GM12892 (cell line): ENCODE measurements around the gene FBXL2.

Experiments used
- POLR2A ChIP-seq: IDR thresholded peaks from 2 replicates; pipeline ENCODE4 v1.6.1; 2011; ENCODE audit warnings: low read depth, low read length, control low read depth
- POLR2AphosphoS5 ChIP-seq: IDR thresholded peaks from 2 replicates; pipeline ENCODE4 v1.6.1; 2011; ENCODE audit warnings: low read depth, low read length, control low read depth

DNA sequence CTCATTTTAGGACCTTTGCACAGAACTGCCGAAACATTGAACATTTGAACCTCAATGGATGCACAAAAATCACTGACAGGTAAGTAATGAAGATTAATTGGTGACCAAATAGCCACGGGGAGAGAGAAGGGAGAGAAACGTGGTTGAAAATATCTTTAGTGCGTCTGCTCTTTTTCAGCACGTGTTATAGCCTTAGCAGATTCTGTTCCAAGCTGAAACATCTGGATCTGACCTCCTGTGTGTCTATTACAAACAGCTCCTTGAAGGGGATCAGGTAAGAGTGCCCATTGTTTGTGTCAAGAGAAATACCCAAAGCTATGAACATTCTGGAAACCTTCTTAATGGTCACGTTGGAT lies 95.8 kb downstream of the FBXL2 start:
- TF ChIP-seq POLR2A (no peak), POLR2AphosphoS5 (no peak)
